Right atrium auricular region (tissue), 2 donors: Measurements from ENCODE around the gene SCARF2. TPM values are rescaled to one million over a fixed set of nuclear protein-coding genes. Genes with fewer than 3 reads are reported as not detected.

Experiments
- DNase-seq: peaks from one replicate; pipeline ENCODE4 v3.0.0-alpha.2; 2019; ENCODE audit warnings: low spot score
- H3K27ac ChIP-seq, 2 donors: fragments of 200-600 bp; sonication (generic); 1 replicate in 1 of 2; 2 replicates in 1 of 2; pipeline ENCODE4 v1.5.1; 2016 to 2019
- H3K27me3 ChIP-seq, 2 donors: fragments of 200-600 bp; sonication (generic); one replicate each; pipeline versions ENCODE4 v1.5.1 to v1.6.0; 2017 to 2019
- H3K36me3 ChIP-seq: fragments of 200-600 bp; sonication (generic); one replicate; pipeline ENCODE4 v1.5.1; 2016
- H3K4me1 ChIP-seq, 2 donors: fragments of 200-600 bp; sonication (generic); one replicate each; pipeline versions ENCODE4 v1.5.1 to v1.6.0; 2017 to 2019
- H3K4me3 ChIP-seq, 2 donors: fragments of 200-600 bp; sonication (generic); 1 replicate in 1 of 2; 2 replicates in 1 of 2; pipeline ENCODE4 v1.5.1; 2017 to 2019; ENCODE audit warnings: mild to moderate bottlenecking in 1 of 2, moderate library complexity in 1 of 2
- H3K9me3 ChIP-seq, 2 donors: fragments of 200-600 bp; sonication (generic); one replicate each; pipeline ENCODE4 v1.5.1; 2019
- total RNA-seq, 2 donors: library from RNA; depleted of rRNA; stranded (reverse); fragments of >200 nt; gene quantifications; one replicate each; pipeline ENCODE4 v1.1.0, GENCODE V29; 2016
- TF ChIP-seq, protein P1 (sequence below), 2 donors: fragments of 200-600 bp; sonication (generic); IDR thresholded peaks; one replicate each; pipeline ENCODE4 v1.5.1; 2019; ENCODE audit warnings: antibody characterized with exemption in 2 of 2

SCARF2 gene
- total RNA-seq, 2 donors from 2014 or later, result 6.5 to 11.0 TPM

- peaks cover 3% of the 10 kb centered on the region for H3K36me3 ChIP-seq
- TF ChIP-seq, protein P1, sequence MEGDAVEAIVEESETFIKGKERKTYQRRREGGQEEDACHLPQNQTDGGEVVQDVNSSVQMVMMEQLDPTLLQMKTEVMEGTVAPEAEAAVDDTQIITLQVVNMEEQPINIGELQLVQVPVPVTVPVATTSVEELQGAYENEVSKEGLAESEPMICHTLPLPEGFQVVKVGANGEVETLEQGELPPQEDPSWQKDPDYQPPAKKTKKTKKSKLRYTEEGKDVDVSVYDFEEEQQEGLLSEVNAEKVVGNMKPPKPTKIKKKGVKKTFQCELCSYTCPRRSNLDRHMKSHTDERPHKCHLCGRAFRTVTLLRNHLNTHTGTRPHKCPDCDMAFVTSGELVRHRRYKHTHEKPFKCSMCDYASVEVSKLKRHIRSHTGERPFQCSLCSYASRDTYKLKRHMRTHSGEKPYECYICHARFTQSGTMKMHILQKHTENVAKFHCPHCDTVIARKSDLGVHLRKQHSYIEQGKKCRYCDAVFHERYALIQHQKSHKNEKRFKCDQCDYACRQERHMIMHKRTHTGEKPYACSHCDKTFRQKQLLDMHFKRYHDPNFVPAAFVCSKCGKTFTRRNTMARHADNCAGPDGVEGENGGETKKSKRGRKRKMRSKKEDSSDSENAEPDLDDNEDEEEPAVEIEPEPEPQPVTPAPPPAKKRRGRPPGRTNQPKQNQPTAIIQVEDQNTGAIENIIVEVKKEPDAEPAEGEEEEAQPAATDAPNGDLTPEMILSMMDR (IDR thresholded peaks at IDR 0.05), result no peak
- H3K4me3 ChIP-seq, result peak overlapping the region in 1 of 2 donors; percentile 32
- H3K4me1 ChIP-seq, result peaks cover 0 to 42% of the 10 kb centered on the region in 2 donors
- no peak for DNase-seq
- H3K27me3 ChIP-seq, result peaks cover 0 to 12% of the 10 kb centered on the region in 2 donors
- no peaks in the 10 kb centered on the region for H3K9me3 ChIP-seq
- H3K27ac ChIP-seq, result no peak overlapping the region
Measured at GRCh38 chr22:20431511-20432192, 6.0 kb downstream of the SCARF2 start.

DNA sequence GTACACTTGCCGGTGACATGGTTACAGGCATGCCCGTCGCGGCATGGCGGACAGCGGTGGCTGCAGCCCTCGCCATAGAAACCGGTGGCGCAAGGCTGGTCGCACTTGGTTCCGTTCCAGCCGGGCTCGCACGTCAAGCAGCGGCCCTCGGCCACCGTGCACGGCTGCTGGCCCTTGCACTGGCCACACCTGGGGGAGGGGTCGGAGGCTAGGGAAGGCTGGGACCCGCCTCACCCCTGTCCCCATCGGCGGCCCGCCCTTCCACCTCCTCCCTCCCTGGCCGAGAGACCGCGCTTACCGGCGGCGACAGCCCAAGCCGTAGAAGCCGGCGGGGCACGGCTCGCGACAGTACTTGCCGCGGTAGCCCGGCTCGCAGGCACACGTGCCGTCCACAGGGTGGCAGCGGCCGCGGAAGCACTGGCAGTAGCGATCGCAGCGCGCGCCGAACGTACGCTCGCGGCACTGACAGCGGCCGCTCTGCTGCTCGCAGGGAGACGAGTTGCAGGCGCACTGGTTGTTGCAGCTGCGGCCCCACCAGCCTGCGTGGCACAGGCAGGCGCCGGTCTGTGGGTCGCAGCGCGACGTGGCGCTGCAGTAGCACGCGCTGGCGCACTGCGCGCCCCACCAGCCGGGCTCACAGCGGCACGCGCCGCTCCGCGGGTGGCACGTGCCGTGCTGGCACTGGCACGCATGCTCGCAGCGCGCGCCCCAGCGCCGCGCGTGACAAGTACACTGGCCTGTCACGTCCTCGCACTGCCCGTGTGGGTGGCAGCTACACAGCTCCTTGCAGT, 6.7 kb downstream of the SCARF2 start:
- peak; percentile 56 for DNase-seq
- peaks cover 0 to 12% of the 10 kb centered on the region in 2 donors for H3K27me3 ChIP-seq
- H3K4me3 ChIP-seq, result peak overlapping the region in 1 of 2 donors; percentile 32
- no peak overlapping the region for H3K27ac ChIP-seq
- peaks cover 0 to 41% of the 10 kb centered on the region in 2 donors for H3K4me1 ChIP-seq
- TF ChIP-seq, protein P1 (IDR thresholded peaks at IDR 0.05), result peak in 1 of 2 donors; percentile 42
- H3K9me3 ChIP-seq, result no peaks in the 10 kb centered on the region
- peaks cover 3% of the 10 kb centered on the region for H3K36me3 ChIP-seq

DNA sequence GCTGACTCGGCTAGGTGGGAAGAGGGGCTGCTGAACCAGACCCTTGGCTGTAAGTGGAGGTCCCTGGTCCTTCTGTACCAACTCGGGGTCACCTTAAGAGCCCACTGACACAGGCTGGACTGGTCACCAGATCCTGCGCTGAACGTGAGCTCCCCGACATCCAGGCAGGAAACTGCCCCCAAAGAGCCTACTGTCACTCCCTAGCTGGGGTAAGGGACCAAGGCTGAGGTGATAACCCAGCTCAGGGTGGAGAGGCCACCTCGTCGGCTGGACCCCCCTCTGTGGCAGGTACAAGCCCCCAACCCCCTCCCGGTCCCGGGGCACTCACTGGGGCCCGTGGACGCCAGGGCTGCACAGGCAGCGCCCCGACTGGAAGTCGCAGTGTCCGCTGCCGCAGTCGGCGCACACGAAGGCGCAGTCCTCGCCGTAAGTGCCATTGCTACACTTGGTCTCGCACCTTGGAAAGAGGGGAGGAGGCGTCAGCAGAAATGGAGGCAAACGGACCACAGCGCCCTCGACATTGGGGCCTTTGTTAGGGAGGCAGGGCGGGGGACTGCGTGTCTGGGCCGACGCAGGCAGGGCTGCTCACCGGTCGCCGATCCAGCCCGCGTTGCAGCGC, 7.4 kb downstream of the SCARF2 start:
- H3K36me3 ChIP-seq, result peaks cover 3% of the 10 kb centered on the region
- no peak overlapping the region for H3K27ac ChIP-seq
- peaks cover 0 to 12% of the 10 kb centered on the region in 2 donors for H3K27me3 ChIP-seq
- TF ChIP-seq, protein P1 (IDR thresholded peaks at IDR 0.05), result no peak
- peaks cover 0 to 38% of the 10 kb centered on the region in 2 donors for H3K4me1 ChIP-seq
- no peak for DNase-seq
- no peaks in the 10 kb centered on the region for H3K9me3 ChIP-seq
- H3K4me3 ChIP-seq, result peak overlapping the region in 1 of 2 donors; percentile 32

DNA sequence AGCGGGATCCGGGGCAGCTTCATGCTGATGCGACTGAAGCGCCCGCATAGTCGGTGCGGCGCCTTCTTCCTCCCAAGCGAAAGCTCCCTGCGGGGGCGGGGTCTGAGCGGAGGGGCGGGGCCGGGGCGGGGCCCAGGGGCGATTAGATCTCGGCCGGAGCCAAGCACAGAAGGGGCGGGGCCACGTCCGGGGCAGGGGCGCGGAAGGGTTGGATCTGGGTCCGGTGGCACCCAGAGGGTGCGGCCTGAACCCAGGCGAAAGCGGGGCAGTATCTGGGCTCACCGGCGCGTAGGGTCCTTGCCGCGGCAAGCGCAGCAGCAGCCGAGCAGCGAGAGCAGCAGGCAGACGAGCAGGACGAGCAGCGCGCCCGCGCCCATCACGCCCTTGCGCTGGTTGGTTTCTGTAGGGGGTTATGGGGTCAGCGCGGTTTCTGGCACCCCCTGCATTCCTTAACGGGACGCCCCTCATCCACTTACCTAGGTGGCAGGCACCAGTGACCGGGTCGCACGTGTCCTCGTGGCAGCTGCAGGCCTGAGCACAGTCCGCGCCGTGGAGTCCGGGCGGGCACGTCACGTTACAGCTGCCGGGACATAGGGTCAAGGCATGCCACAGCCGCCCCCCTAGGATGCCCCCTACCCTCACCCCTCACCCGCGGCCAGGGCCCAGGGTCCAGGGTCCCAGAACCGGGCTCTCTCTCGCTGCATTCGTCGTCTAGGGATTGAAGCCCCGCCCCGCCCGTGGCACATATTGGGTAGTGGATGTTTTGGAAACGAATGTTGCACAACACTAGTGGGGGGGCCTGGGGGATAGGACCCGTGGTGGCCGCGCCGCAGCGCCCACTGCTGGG, 8.1 kb downstream of the SCARF2 start:
- Histone ChIP-seq H3K9me3 (no peaks in the 10 kb centered on the region), H3K27ac (no peak overlapping the region), H3K27me3 (peaks cover 0 to 12% of the 10 kb centered on the region in 2 donors), H3K4me3 (peak overlapping the region; percentile 3 to 45), H3K36me3 (peaks cover 3% of the 10 kb centered on the region), H3K4me1 (peaks cover 0 to 44% of the 10 kb centered on the region in 2 donors)
- DNase-seq, result peak; percentile 56
- TF ChIP-seq, protein P1 (IDR thresholded peaks at IDR 0.05), result no peak
